B cell (primary cell): ENCODE results near the gene PPP6R1. TPM values are rescaled to one million over a fixed set of nuclear protein-coding genes. Genes with fewer than 3 reads are reported as not detected.
A peak's percentile ranks its signal among the peaks of the same experiment; 100 is the strongest.

Experiments used
- ATAC-seq: fragments of 200-7000 bp; cut with Tn5 transposase; one replicate; pipeline ENCODE4 v1.10.0; 2021; ENCODE audit warnings: low read depth, mild to moderate bottlenecking, moderate number of reproducible peaks, moderate library complexity
- CTCF ChIA-PET: fragments of 350-600 bp; sonication (Branson Sonifier 250); formaldehyde crosslinking; loops from one replicate; lab custom pipeline; 2021; ENCODE audit warnings: antibody characterized with exemption, inconsistent platforms; lab: Charles Lee
- POLR2A ChIA-PET: fragments of 350-600 bp; sonication (Branson Sonifier 250); formaldehyde crosslinking; loops from one replicate; lab custom pipeline; 2021; ENCODE audit warnings: antibody characterized with exemption; lab: Charles Lee
- DNase-seq: peaks from one replicate; pipeline ENCODE4 v3.0.0; 2013
- H2AFZ ChIP-seq: 2 replicates; pipeline ENCODE4 v1.6.1; 2012; ENCODE audit warnings: mild to moderate bottlenecking, low read depth, low read length; ENCODE audit not compliant: insufficient read depth, poor library complexity, severe bottlenecking
- H3K27ac ChIP-seq, 2 donors: 1 replicate in 1 of 2; 2 replicates in 1 of 2; pipeline ENCODE4 v1.5.1; 2012 to 2013; ENCODE audit warnings: low read length in 2 of 2, mild to moderate bottlenecking in 2 of 2, moderate library complexity in 1 of 2
- H3K27me3 ChIP-seq, 4 experiments: fragments of 200-600 bp in 1 of 4; sonication (generic) in 1 of 4; replicated peaks in 1 of 4; 1 replicate in 2 of 4; 2 replicates in 2 of 4; pipeline versions ENCODE4 v1.6.1 to v1.7.0; 2013 to 2016; ENCODE audit warnings: low read length in 3 of 4, mild to moderate bottlenecking in 2 of 4, mixed read lengths in 1 of 4, moderate library complexity in 1 of 4; ENCODE audit not compliant: insufficient read depth in 4 of 4, control insufficient read depth in 3 of 4; ENCODE audit errors: control extremely low read depth in 1 of 4
- H3K36me3 ChIP-seq, 2 experiments: replicated peaks in 1 of 2; 1 replicate in 1 of 2; 2 replicates in 1 of 2; pipeline versions ENCODE4 v1.6.1 to v1.7.1; 2013; ENCODE audit warnings: low read length in 1 of 2; ENCODE audit not compliant: insufficient read depth in 2 of 2, control insufficient read depth in 1 of 2; ENCODE audit errors: control extremely low read depth in 1 of 2, extremely low read depth in 1 of 2
- H3K4me1 ChIP-seq, 2 donors: fragments of 200-600 bp in 1 of 2; sonication (generic) in 1 of 2; 1 replicate in 1 of 2; 2 replicates in 1 of 2; pipeline versions ENCODE4 v1.5.1 to v1.6.1; 2013 to 2017; ENCODE audit warnings: low read length in 2 of 2; ENCODE audit not compliant: control insufficient read depth in 2 of 2, insufficient read depth in 2 of 2
- H3K4me2 ChIP-seq: replicated peaks from 2 replicates; pipeline ENCODE3; 2012; ENCODE audit warnings: mild to moderate bottlenecking, low read depth, low read length; ENCODE audit not compliant: poor library complexity, severe bottlenecking
- H3K4me3 ChIP-seq, 5 experiments: fragments of 200-600 bp in 1 of 5; sonication (generic) in 1 of 5; 1 replicate in 3 of 5; 2 replicates in 2 of 5; pipeline versions ENCODE4 v1.5.1 to v1.7.0; 2011 to 2016; ENCODE audit warnings: low read length in 4 of 5, mild to moderate bottlenecking in 4 of 5, low read depth in 2 of 5, control low read depth in 1 of 5, moderate library complexity in 1 of 5; ENCODE audit not compliant: insufficient read depth in 1 of 5; ENCODE audit errors: control extremely low read depth in 1 of 5, extremely low read depth in 1 of 5
- H3K79me2 ChIP-seq: fragments of 200-600 bp; sonication (generic); one replicate; pipeline ENCODE4 v1.6.0; 2016; ENCODE audit warnings: low read length; ENCODE audit not compliant: control insufficient read depth, insufficient read depth
- H3K9ac ChIP-seq: fragments of 200-600 bp; sonication (generic); 2 replicates; pipeline ENCODE4 v1.6.1; 2017; ENCODE audit warnings: mild to moderate bottlenecking, low read length, moderate library complexity
- H3K9me3 ChIP-seq, 3 donors: one replicate each; pipeline versions ENCODE4 v1.6.1 to v1.7.1; 2013; ENCODE audit warnings: low read length in 2 of 3; ENCODE audit not compliant: control insufficient read depth in 2 of 3, insufficient read depth in 1 of 3; ENCODE audit errors: control extremely low read depth in 1 of 3
- H4K20me1 ChIP-seq: 2 replicates; pipeline ENCODE4 v1.6.0; 2012; ENCODE audit warnings: mild to moderate bottlenecking, low read length; ENCODE audit not compliant: insufficient read depth, control insufficient read depth, poor library complexity, severe bottlenecking
- H3K27ac Mint-ChIP-seq: one replicate; pipeline ENCODE4 v1.8.0; 2021; ENCODE audit warnings: mixed read lengths
- H3K27me3 Mint-ChIP-seq: one replicate; pipeline ENCODE4 v1.8.0; 2021; ENCODE audit warnings: mixed read lengths
- H3K4me1 Mint-ChIP-seq: one replicate; pipeline ENCODE4 v1.8.0; 2021; ENCODE audit warnings: mixed read lengths
- H3K4me3 Mint-ChIP-seq: one replicate; pipeline ENCODE4 v1.8.0; 2021; ENCODE audit warnings: mixed read lengths
- H3K9me3 Mint-ChIP-seq: one replicate; pipeline ENCODE4 v1.8.0; 2022; ENCODE audit warnings: mixed read lengths; ENCODE audit not compliant: insufficient read depth
- CTCF ChIP-seq: fragments of 200-600 bp; IDR thresholded peaks from one replicate; pipeline ENCODE4 v1.8.0; 2022; ENCODE audit warnings: antibody characterized with exemption, mild to moderate bottlenecking
- EZH2 ChIP-seq: IDR thresholded peaks from 2 replicates; pipeline ENCODE4 v1.6.1; 2012; ENCODE audit warnings: borderline replicate concordance, low read depth, mild to moderate bottlenecking, moderate library complexity, low read length; ENCODE audit not compliant: insufficient read depth, poor library complexity, severe bottlenecking
- WGBS: methylation state at CpG from one replicate; pipeline ENCODE4 v1.1.5; 2013; ENCODE audit warnings: missing lambda C conversion rate; ENCODE audit not compliant: insufficient coverage; 5-methylcytosine and 5-hydroxymethylcytosine counted together
- intact Hi-C: fragments of 100-400 bp; cut with micrococcal nuclease; formaldehyde crosslinking; loops from one replicate; pipeline ENCODE4 v1.10.0; 2022
- polyA plus RNA-seq: library from polyadenylated mRNA; depleted of rRNA; stranded (reverse); fragments of >200 nt; gene quantifications from 2 replicates; pipeline ENCODE4 v1.2.3, GENCODE V29; 2012
- total RNA-seq, 2 donors: library from RNA; stranded (reverse); fragments of 120-200 nt in 1 of 2; gene quantifications; 1 replicate in 1 of 2; 2 replicates in 1 of 2; pipeline versions ENCODE4 v1.2.3 to v1.2.4, GENCODE V29; 2013 to 2022

Gene PPP6R1
- total and polyA plus RNA-seq, 2 donors (not counting 1 experiment from before 2014, with no cell fraction given): 122 to 193 TPM

- peaks cover 87 to 98% of the 10 kb centered on the region in 2 donors for H3K4me1 ChIP-seq
- TF ChIP-seq CTCF (no peak), EZH2 (no peak)
- intact Hi-C loops: loop anchor here (10.0 kb wide), 2 partner anchors 353 to 383 kb away; partner anchors contain the start of genes ZNF524 and ZNF865
- H4K20me1 ChIP-seq: peaks cover 89% of the 10 kb centered on the region
- CTCF ChIA-PET: interaction anchor here (0.6 to 5.9 kb wide), 4 partner anchors 28 to 928 kb away, joined by 3 to 56 read pairs (median 4); partner anchors contain the start of genes BRSK1 and HSPBP1
- POLR2A ChIA-PET: interaction anchor here (1.0 kb wide), 1 partner anchor 8 kb away, joined by 3 read pairs; no protein-coding TSS in a partner anchor
- peak overlapping the region; percentile 78 for H3K4me2 ChIP-seq
- WGBS: 0% methylated on average over 12 of the region's 19 CpGs
- H3K4me3 ChIP-seq: peak overlapping the region in 3 of 5 experiments; percentile 9 to 50 (median 37)
- H3K4me1 Mint-ChIP-seq: peaks cover 86% of the 10 kb centered on the region
- no peaks in the 10 kb centered on the region for H3K27me3 Mint-ChIP-seq
- DNase-seq (peak; percentile 52), ATAC-seq (peak; percentile 8)
- H2AFZ ChIP-seq: no peak overlapping the region
- H3K9ac ChIP-seq: peak overlapping the region; percentile 51
- H3K27me3 ChIP-seq: no peaks in the 10 kb centered on the region
- H3K9me3 Mint-ChIP-seq: no peaks in the 10 kb centered on the region
- peaks cover 90% of the 10 kb centered on the region for H3K79me2 ChIP-seq
- H3K9me3 ChIP-seq: no peaks in the 10 kb centered on the region
- peak overlapping the region; percentile 61 to 94 for H3K27ac ChIP-seq
- H3K36me3 ChIP-seq: peaks cover 0 to 27% of the 10 kb centered on the region in 2 experiments
- peak overlapping the region; percentile 95 for H3K27ac Mint-ChIP-seq
- peak overlapping the region; percentile 94 for H3K4me3 Mint-ChIP-seq
Measured at GRCh38 chr19:55251341-55252081, 7.3 kb downstream of the PPP6R1 start.
